ENCODE data around the gene EXOC3L1. TPM values are rescaled to one million over a fixed set of nuclear protein-coding genes. Genes with fewer than 3 reads are reported as not detected.

Gene EXOC3L1
- total and polyA plus RNA-seq, 2 of the 4 experiments (the other 2 are of a cell fraction): not detected

DNA sequence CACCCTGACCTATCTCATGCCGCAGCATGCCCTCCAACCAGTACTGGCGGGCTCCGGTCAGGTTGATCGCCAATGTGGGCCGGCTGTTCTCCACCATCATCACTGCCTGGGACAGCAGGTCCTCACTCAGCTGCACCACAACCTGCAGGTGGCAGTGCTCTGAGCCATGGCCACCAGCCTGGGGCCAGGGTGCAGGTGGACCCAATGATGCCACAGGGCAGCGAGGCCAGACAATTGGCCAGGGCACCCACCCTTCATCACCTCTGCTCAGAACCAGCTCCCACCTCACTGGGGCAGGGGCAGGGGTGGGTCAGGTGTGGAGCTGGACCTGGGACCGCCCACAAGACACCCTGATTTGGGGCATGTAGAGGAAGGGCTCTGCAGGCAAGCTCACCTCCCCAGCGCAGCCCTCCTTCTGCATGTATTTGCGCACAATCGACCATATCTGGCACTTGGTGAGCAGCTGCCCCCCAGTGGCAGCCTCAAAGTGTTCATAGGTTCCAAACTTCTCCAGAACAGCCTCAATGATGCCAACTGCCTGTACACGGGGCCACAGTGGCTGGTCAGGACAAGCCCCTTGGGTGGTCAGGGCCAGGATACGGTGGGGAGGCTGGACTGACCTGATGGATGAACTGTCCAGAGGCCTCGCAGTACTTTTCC, 10.4 kb downstream of the EXOC3L1 start:
- Histone ChIP-seq H3K4me2 (ENCODE audit: low read depth, low read length) (no peak overlapping the region), H3K14ac (replicated peaks; ENCODE audit: low read depth, low read length) (no peak overlapping the region), H2BK5ac (ENCODE audit: low read depth, low read length, poor library complexity, severe bottlenecking) (no peak overlapping the region), H4K91ac (ENCODE audit: insufficient read depth, low read depth, low read length) (no peak overlapping the region), H3K79me1 (ENCODE audit: low read depth in 1 of 2, low read length in 2 of 2) (peaks cover 27 to 49% of the 10 kb centered on the region in 2 experiments), H2AFZ (replicated peaks; ENCODE audit: low read length, poor library complexity) (no peak overlapping the region), H3K9ac (ENCODE audit: low read depth, low read length) (no peak overlapping the region), H3K36me3 (ENCODE audit: control insufficient read depth, insufficient read depth, low read length) (peaks cover 11% of the 10 kb centered on the region; the same call in 1 of the 2 replicates), H4K8ac (ENCODE audit: low read depth in 2 of 2, low read length in 2 of 2) (no peak overlapping the region), H3K9me1 (ENCODE audit: insufficient read depth, low read length) (peaks cover 10% of the 10 kb centered on the region), H3K27me3 (ENCODE audit: control insufficient read depth, insufficient read depth, low read length) (no peaks in the 10 kb centered on the region), H2AK5ac (ENCODE audit: low read depth, low read length) (no peak overlapping the region), H3K56ac (ENCODE audit: extremely low read depth, insufficient read depth, low read length) (no peak overlapping the region), H3K4me3 (ENCODE audit: insufficient read depth, low read depth, low read length) (no peak overlapping the region), H2BK20ac (ENCODE audit: low read depth, low read length) (no peak overlapping the region), H3K9me3 (ENCODE audit: control insufficient read depth, insufficient read depth, low read length) (no peaks in the 10 kb centered on the region), H3K18ac (ENCODE audit: low read depth, low read length) (no peak overlapping the region), H2BK15ac (ENCODE audit: low read depth, low read length) (no peak overlapping the region), H2BK120ac (ENCODE audit: low read depth, low read length) (no peak overlapping the region), H4K5ac (ENCODE audit: low read depth, low read length) (no peak overlapping the region), H3K4me1 (ENCODE audit: control insufficient read depth, insufficient read depth, low read length) (peaks cover 12% of the 10 kb centered on the region), H3K27ac (ENCODE audit: insufficient read depth, low read length) (no peak overlapping the region), H4K20me1 (ENCODE audit: insufficient read depth, low read length) (peaks cover 34% of the 10 kb centered on the region), H2AK9ac (replicated peaks; ENCODE audit: low read depth, low read length, poor library complexity) (peak overlapping the region; percentile 73), H3K4ac (ENCODE audit: low read depth, low read length) (no peak overlapping the region), H3K23ac (ENCODE audit: low read depth, low read length) (no peak overlapping the region)
- BruUV-seq (replicated peaks): no TSS peak
- WGBS, 2 experiments (ENCODE audit: extremely low coverage in 2 of 2, insufficient read length in 1 of 2): 57% methylated on average over 2 of the region's 13 CpGs; no CpG with 5 or more reads in 1 of the 2 experiments
- in situ Hi-C loops (cut with MboI; ENCODE audit: low sequenced_read_pairs) (no loop called here), dilution Hi-C loops (cut with HindIII; ENCODE audit: low sequenced_read_pairs, unreplicated experiment) (no loop called here), intact Hi-C loops (cut with micrococcal nuclease) (loop anchor here (10.0 kb wide), 1 partner anchor 165 kb away; no protein-coding TSS in a partner anchor)
- ATAC-seq (ENCODE audit: low read depth): no peak
- POLR2A ChIA-PET (ENCODE audit: unreplicated experiment): interaction anchor here (0.6 kb wide), 1 partner anchor 78 kb away, joined by 4 read pairs; no protein-coding TSS in a partner anchor
- CTCF ChIA-PET: no interaction called here
- no peak for DNase-seq
- TF ChIP-seq MAZ (IDR thresholded peaks at IDR 0.05; ENCODE audit: borderline replicate concordance, low read depth, low read length) (no peak), FOS (IDR thresholded peaks at IDR 0.05; ENCODE audit: low read depth, low read length) (no peak), BHLHE40 (IDR thresholded peaks at IDR 0.05; ENCODE audit: low read depth, low read length) (no peak), CEBPB (IDR thresholded peaks at IDR 0.05; ENCODE audit: low read depth, low read length) (no peak), SMC3 (IDR thresholded peaks at IDR 0.05; ENCODE audit: low read depth, low read length) (0 out of 2 replicates have a peak, but pooled peaks have one; percentile 18), NFE2L2 (IDR thresholded peaks at IDR 0.05; ENCODE audit: low read depth, low read length) (no peak), MAFK (IDR thresholded peaks at IDR 0.05; ENCODE audit: low read depth, low read length) (no peak), CHD1 (IDR thresholded peaks at IDR 0.05; ENCODE audit: low read depth, low read length) (no peak), RAD21 (IDR thresholded peaks at IDR 0.05; ENCODE audit: low read length) (0 out of 2 replicates have a peak, but pooled peaks have one; percentile 15), RCOR1 (IDR thresholded peaks at IDR 0.05; ENCODE audit: insufficient replicate concordance, low read length) (no peak), MXI1 (IDR thresholded peaks at IDR 0.05; ENCODE audit: borderline replicate concordance, low read depth, low read length) (no peak), RFX5 (IDR thresholded peaks at IDR 0.05; ENCODE audit: low read depth, low read length) (no peak)
- TF ChIP-seq, protein P1, sequence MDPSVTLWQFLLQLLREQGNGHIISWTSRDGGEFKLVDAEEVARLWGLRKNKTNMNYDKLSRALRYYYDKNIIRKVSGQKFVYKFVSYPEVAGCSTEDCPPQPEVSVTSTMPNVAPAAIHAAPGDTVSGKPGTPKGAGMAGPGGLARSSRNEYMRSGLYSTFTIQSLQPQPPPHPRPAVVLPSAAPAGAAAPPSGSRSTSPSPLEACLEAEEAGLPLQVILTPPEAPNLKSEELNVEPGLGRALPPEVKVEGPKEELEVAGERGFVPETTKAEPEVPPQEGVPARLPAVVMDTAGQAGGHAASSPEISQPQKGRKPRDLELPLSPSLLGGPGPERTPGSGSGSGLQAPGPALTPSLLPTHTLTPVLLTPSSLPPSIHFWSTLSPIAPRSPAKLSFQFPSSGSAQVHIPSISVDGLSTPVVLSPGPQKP (IDR thresholded peaks at IDR 0.05; ENCODE audit: borderline replicate concordance, low read depth, low read length): no peak
- TF ChIP-seq, protein P2, sequence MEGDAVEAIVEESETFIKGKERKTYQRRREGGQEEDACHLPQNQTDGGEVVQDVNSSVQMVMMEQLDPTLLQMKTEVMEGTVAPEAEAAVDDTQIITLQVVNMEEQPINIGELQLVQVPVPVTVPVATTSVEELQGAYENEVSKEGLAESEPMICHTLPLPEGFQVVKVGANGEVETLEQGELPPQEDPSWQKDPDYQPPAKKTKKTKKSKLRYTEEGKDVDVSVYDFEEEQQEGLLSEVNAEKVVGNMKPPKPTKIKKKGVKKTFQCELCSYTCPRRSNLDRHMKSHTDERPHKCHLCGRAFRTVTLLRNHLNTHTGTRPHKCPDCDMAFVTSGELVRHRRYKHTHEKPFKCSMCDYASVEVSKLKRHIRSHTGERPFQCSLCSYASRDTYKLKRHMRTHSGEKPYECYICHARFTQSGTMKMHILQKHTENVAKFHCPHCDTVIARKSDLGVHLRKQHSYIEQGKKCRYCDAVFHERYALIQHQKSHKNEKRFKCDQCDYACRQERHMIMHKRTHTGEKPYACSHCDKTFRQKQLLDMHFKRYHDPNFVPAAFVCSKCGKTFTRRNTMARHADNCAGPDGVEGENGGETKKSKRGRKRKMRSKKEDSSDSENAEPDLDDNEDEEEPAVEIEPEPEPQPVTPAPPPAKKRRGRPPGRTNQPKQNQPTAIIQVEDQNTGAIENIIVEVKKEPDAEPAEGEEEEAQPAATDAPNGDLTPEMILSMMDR (conservative IDR thresholded peaks at IDR 0.05; ENCODE audit: low read depth, low read length): peak; percentile 13; the same call in 1 of the 2 replicates
- TF ChIP-seq, protein P3, sequence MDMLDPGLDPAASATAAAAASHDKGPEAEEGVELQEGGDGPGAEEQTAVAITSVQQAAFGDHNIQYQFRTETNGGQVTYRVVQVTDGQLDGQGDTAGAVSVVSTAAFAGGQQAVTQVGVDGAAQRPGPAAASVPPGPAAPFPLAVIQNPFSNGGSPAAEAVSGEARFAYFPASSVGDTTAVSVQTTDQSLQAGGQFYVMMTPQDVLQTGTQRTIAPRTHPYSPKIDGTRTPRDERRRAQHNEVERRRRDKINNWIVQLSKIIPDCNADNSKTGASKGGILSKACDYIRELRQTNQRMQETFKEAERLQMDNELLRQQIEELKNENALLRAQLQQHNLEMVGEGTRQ (IDR thresholded peaks at IDR 0.05; ENCODE audit: low read depth, low read length): no peak
